Heart left ventricle (tissue), 13 donors: Measurements from ENCODE around the gene C2orf68.

Experiments used
- CTCF ChIP-seq, 12 donors: fragments of 200-600 bp; sonication (generic) in 4 of 12; IDR thresholded peaks; one replicate each; pipeline versions ENCODE4 v1.5.0 to v1.8.0; 2018 to 2022; ENCODE audit warnings: antibody characterized with exemption in 12 of 12, mild to moderate bottlenecking in 5 of 12
- POLR2A ChIP-seq, 2 donors: fragments of 450-650 bp; IDR thresholded peaks; one replicate each; pipeline ENCODE4 v1.6.1; 2017; ENCODE audit warnings: antibody characterized with exemption in 2 of 2, mild to moderate bottlenecking in 2 of 2, moderate library complexity in 2 of 2
- donor health status: ischemic (EF 13 %, LVEDD 7.1; RV severe dilation, severe dysfunction).
- donor health status: DM: no; HTN: yes; CAD: no.
- donor health status: DM: no; HTN: no; CAD: no.
- donor health status: ischemic (EF 25% LVEDD 6.9; RV normal size, moderate dysfunction).
- donor health status: ischemic (EF 25% LVEDD 5.7; RV mildly dilated, moderate dysfunction).
- donor health status: ischemic (EF 35%, LVEDD 5.7; RV mildly dilated, moderate dysfunction).
- donor health status: nonischemic (EF 11% LVEDD 7.7; RV severe dilation, severe dysfunction).
- donor health status: DM: yes; HTN: yes; CAD: no.
- donor health status: PGD.
- donor health status: ischemic (EF 29% LVEDD 5.4; RV normal size, mild dysfunction).
- donor health status: nonischemic (EF 23%, LVEDD 6.1; RV moderate dilation, normal function).

GRCh38 chr2:85606116-85606455 is 5.8 kb downstream of the C2orf68 start:
- TF ChIP-seq CTCF (IDR thresholded peaks at IDR 0.05) (no peak), POLR2A (IDR thresholded peaks at IDR 0.05) (no peak)
